ENCODE data around the gene TUBA8. TPM values are rescaled to one million over a fixed set of nuclear protein-coding genes. Genes with fewer than 3 reads are reported as not detected.

The TUBA8 gene
- total RNA-seq, 1 experiment from 2014 or later = 0.72 TPM

GRCh38 chr22:18116634-18117033, 6.0 kb downstream of the TUBA8 start (continued):
- TF ChIP-seq, protein P1, sequence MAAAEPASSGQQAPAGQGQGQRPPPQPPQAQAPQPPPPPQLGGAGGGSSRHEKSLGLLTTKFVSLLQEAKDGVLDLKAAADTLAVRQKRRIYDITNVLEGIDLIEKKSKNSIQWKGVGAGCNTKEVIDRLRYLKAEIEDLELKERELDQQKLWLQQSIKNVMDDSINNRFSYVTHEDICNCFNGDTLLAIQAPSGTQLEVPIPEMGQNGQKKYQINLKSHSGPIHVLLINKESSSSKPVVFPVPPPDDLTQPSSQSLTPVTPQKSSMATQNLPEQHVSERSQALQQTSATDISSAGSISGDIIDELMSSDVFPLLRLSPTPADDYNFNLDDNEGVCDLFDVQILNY (CRISPR knock-in tag; IDR thresholded peaks at IDR 0.05) = no peak
- TF ChIP-seq, protein P2, sequence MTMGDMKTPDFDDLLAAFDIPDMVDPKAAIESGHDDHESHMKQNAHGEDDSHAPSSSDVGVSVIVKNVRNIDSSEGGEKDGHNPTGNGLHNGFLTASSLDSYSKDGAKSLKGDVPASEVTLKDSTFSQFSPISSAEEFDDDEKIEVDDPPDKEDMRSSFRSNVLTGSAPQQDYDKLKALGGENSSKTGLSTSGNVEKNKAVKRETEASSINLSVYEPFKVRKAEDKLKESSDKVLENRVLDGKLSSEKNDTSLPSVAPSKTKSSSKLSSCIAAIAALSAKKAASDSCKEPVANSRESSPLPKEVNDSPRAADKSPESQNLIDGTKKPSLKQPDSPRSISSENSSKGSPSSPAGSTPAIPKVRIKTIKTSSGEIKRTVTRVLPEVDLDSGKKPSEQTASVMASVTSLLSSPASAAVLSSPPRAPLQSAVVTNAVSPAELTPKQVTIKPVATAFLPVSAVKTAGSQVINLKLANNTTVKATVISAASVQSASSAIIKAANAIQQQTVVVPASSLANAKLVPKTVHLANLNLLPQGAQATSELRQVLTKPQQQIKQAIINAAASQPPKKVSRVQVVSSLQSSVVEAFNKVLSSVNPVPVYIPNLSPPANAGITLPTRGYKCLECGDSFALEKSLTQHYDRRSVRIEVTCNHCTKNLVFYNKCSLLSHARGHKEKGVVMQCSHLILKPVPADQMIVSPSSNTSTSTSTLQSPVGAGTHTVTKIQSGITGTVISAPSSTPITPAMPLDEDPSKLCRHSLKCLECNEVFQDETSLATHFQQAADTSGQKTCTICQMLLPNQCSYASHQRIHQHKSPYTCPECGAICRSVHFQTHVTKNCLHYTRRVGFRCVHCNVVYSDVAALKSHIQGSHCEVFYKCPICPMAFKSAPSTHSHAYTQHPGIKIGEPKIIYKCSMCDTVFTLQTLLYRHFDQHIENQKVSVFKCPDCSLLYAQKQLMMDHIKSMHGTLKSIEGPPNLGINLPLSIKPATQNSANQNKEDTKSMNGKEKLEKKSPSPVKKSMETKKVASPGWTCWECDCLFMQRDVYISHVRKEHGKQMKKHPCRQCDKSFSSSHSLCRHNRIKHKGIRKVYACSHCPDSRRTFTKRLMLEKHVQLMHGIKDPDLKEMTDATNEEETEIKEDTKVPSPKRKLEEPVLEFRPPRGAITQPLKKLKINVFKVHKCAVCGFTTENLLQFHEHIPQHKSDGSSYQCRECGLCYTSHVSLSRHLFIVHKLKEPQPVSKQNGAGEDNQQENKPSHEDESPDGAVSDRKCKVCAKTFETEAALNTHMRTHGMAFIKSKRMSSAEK (CRISPR knock-in tag; IDR thresholded peaks at IDR 0.05; ENCODE audit: borderline replicate concordance) = no peak
- TF ChIP-seq JUN (CRISPR knock-in tag; IDR thresholded peaks at IDR 0.05) = no peak
- TF ChIP-seq, protein P3, sequence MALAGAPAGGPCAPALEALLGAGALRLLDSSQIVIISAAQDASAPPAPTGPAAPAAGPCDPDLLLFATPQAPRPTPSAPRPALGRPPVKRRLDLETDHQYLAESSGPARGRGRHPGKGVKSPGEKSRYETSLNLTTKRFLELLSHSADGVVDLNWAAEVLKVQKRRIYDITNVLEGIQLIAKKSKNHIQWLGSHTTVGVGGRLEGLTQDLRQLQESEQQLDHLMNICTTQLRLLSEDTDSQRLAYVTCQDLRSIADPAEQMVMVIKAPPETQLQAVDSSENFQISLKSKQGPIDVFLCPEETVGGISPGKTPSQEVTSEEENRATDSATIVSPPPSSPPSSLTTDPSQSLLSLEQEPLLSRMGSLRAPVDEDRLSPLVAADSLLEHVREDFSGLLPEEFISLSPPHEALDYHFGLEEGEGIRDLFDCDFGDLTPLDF (CRISPR knock-in tag; IDR thresholded peaks at IDR 0.05) = no peak

- no peak for ATAC-seq
- CTCF ChIA-PET = interaction anchor here (0.9 to 1.3 kb wide), 2 partner anchors 10 to 39 kb away, joined by 3 read pairs; no protein-coding TSS in a partner anchor
- POLR2A ChIA-PET = no interaction called here
- Mint-ChIP-seq H3K4me3 (no peak overlapping the region), H3K27ac (no peak overlapping the region), H3K27me3 (ENCODE audit: low read depth) (no peaks in the 10 kb centered on the region), H3K36me3 (no peaks in the 10 kb centered on the region), H3K4me1 (no peaks in the 10 kb centered on the region), H3K9me3 (peaks cover 5% of the 10 kb centered on the region; the same call in 1 of the 2 replicates)
- DNase-seq (ENCODE audit: low spot score) = no peak
- TF ChIP-seq JUN (CRISPR knock-in tag; IDR thresholded peaks at IDR 0.05) (no peak), SMAD4 (CRISPR knock-in tag; IDR thresholded peaks at IDR 0.05) (no peak), CREM (CRISPR knock-in tag; IDR thresholded peaks at IDR 0.05) (no peak), ARID4B (CRISPR knock-in tag; IDR thresholded peaks at IDR 0.05; ENCODE audit: borderline replicate concordance) (no peak), ATF1 (CRISPR knock-in tag; IDR thresholded peaks at IDR 0.05) (no peak), NR3C1 (CRISPR knock-in tag; conservative IDR thresholded peaks at IDR 0.05; ENCODE audit: low read depth) (no peak), NFE2L1 (CRISPR knock-in tag; IDR thresholded peaks at IDR 0.05) (no peak), USF2 (CRISPR knock-in tag; IDR thresholded peaks at IDR 0.05) (no peak), TEAD4 (CRISPR knock-in tag; IDR thresholded peaks at IDR 0.05) (no peak), MXD4 (CRISPR knock-in tag; IDR thresholded peaks at IDR 0.05; ENCODE audit: borderline replicate concordance) (no peak)
- TF ChIP-seq, protein P4, sequence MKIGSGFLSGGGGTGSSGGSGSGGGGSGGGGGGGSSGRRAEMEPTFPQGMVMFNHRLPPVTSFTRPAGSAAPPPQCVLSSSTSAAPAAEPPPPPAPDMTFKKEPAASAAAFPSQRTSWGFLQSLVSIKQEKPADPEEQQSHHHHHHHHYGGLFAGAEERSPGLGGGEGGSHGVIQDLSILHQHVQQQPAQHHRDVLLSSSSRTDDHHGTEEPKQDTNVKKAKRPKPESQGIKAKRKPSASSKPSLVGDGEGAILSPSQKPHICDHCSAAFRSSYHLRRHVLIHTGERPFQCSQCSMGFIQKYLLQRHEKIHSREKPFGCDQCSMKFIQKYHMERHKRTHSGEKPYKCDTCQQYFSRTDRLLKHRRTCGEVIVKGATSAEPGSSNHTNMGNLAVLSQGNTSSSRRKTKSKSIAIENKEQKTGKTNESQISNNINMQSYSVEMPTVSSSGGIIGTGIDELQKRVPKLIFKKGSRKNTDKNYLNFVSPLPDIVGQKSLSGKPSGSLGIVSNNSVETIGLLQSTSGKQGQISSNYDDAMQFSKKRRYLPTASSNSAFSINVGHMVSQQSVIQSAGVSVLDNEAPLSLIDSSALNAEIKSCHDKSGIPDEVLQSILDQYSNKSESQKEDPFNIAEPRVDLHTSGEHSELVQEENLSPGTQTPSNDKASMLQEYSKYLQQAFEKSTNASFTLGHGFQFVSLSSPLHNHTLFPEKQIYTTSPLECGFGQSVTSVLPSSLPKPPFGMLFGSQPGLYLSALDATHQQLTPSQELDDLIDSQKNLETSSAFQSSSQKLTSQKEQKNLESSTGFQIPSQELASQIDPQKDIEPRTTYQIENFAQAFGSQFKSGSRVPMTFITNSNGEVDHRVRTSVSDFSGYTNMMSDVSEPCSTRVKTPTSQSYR (CRISPR knock-in tag; IDR thresholded peaks at IDR 0.05) = no peak
- TF ChIP-seq, protein P5, sequence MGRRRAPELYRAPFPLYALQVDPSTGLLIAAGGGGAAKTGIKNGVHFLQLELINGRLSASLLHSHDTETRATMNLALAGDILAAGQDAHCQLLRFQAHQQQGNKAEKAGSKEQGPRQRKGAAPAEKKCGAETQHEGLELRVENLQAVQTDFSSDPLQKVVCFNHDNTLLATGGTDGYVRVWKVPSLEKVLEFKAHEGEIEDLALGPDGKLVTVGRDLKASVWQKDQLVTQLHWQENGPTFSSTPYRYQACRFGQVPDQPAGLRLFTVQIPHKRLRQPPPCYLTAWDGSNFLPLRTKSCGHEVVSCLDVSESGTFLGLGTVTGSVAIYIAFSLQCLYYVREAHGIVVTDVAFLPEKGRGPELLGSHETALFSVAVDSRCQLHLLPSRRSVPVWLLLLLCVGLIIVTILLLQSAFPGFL (CRISPR knock-in tag; IDR thresholded peaks at IDR 0.05; ENCODE audit: borderline replicate concordance) = no peak
- TF ChIP-seq, protein P6, sequence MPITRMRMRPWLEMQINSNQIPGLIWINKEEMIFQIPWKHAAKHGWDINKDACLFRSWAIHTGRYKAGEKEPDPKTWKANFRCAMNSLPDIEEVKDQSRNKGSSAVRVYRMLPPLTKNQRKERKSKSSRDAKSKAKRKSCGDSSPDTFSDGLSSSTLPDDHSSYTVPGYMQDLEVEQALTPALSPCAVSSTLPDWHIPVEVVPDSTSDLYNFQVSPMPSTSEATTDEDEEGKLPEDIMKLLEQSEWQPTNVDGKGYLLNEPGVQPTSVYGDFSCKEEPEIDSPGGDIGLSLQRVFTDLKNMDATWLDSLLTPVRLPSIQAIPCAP (CRISPR knock-in tag; IDR thresholded peaks at IDR 0.05) = no peak
Measured at GRCh38 chr22:18118345-18118915, 7.8 kb downstream of the TUBA8 start.
